GOT3 (cell line): ENCODE measurements around the gene ERC2.

ENCODE experiments used
- DNase-seq: peaks from one replicate; lab custom pipeline; 2025; ENCODE audit warnings: mixed read lengths; lab: John Stamatoyannopoulos, UW

ERC2 gene

DNA sequence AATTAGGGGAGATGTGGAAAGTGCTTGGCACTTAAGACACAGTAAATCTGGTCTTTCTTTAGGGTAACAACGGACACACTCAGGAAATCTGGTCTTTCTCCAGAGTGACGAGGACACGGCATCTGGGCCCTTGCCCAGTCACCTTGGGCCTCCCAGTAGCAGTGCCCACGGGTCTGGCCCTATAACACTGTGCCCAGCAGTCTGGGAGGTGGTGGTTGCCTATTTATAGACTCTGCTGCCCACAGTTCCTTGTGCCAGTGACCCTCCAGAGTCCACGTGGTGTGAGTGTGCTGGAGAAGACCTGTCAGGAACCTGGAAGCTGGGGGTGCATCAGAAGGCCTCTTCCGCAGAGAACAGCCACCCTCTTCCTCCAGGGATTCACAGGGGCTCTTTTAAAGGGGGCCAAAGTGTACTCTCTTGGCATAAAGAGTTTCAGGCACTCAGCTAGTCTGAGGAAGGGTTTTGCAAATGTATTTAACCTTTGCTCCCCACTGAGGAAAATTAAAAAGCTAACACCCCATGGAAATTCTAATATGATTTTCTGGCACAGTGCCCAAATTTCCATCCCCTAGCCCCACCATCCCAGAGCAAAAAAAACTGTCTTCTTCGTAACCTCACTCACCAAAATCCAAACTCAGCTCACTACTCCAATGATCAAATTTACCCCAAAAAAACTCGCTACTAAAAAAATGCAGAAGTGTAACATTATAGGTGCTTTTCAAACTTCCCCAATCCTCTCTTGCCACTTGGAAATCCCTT lies 996.6 kb downstream of the ERC2 start:
- DNase-seq: no peak

DNA sequence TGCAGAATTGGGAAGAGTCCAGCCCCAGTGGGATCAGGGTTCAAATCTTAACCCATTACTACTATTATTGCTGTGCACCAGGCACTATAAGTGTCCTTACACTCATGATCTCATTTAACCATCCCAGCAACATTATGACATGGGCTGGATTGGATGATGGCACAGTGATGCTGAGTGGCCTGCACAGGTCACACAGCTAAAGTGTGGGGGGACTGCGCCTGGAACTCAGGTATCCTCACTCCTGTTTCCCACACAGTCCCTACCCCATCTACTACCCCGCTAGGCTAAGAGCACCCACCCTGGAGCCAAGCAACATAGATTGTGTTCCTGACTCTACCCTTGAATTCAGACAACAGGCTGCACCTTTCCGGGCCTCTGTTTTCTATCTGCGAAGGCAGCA lies 997.2 kb downstream of the ERC2 start:
- DNase-seq: no peak

GRCh38 chr3:55469957-55470526 lies 998.2 kb downstream of the ERC2 start:
- DNase-seq: no peak

GRCh38 chr3:55468251-55468650 lies 1000.0 kb downstream of the ERC2 start:
- DNase-seq: no peak

- no peak for DNase-seq
Observed at GRCh38 chr3:55467099-55467498, 1001.2 kb downstream of the ERC2 start.

DNA sequence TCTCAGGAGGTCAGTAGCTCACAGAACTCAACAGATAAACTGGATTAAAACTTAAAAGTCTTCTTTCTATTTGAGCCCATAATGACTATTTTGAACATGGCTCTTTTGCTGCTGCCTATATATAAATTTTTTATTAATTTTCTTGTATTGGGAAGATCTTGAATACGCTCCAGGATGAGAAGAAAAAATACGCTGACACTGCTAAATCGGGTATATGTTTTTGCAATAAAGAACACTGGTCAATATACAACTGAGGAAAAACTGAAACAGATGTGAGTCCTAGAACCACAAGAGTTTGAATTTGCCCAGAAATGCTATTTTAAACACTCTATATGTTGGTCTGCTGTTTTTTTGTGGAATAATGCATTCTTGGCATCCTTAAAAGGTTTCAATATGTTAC lies 1001.7 kb downstream of the ERC2 start:
- no peak for DNase-seq

DNA sequence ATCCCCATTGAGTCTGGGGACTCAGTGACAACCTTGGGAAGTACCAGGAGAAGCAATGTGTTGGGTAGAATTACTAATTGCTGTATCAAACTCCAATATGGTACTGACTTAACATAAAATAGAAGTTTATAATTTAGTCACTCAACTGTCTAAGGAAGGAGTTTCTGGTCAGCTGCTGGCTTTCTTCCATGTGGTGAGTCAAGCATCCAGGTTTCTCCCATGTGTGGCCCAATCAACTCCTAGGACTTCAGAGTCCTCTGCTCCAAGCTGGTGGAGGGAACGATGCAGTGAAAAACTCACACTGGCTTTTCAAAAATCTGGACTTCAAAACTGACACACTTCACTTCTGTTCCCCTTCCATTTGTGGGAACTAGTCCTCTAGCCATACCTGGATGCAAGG lies 1006.4 kb downstream of the ERC2 start:
- DNase-seq: no peak

- DNase-seq: no peak
Observed at GRCh38 chr3:55459838-55460237, 1008.4 kb downstream of the ERC2 start.
